ENCODE data around the gene DNAH11. TPM values are rescaled to one million over a fixed set of nuclear protein-coding genes. Genes with fewer than 3 reads are reported as not detected.

The DNAH11 gene
- total and polyA plus RNA-seq, 9 of the 15 experiments (the other 6 are each of a cell fraction or from before 2014, with no cell fraction given) = under 0.01 TPM; not detected in 7

- intact Hi-C loops (cut with micrococcal nuclease) = no loop called here
- no peaks in the 10 kb centered on the region for H3K79me2 ChIP-seq (ENCODE audit: control insufficient read depth, insufficient read depth, low read length)
- H3K4me3 ChIP-seq = no peak overlapping the region
- no peak overlapping the region for H3K27ac ChIP-seq (ENCODE audit: extremely low read depth, low read depth, low read length)
- H2AFZ ChIP-seq (ENCODE audit: low read depth, low read length) = no peak overlapping the region
- TF ChIP-seq RFX1 (IDR thresholded peaks at IDR 0.05) (no peak), ARID1B (IDR thresholded peaks at IDR 0.05) (peak; percentile 18; the same call in 1 of the 2 replicates), HDAC1 (IDR thresholded peaks at IDR 0.05) (0 out of 4 replicates have a peak, but pooled peaks of 1 of the 2 experiments have one; percentile 22), HNRNPL (IDR thresholded peaks at IDR 0.05; ENCODE audit: low read depth, low read length) (no peak), CBFA2T2 (conservative IDR thresholded peaks at IDR 0.05) (peak; percentile 41; the same call in 1 of the 2 replicates), ZNF707 (CRISPR knock-in tag; conservative IDR thresholded peaks at IDR 0.05) (no peak), RB1 (IDR thresholded peaks at IDR 0.05; ENCODE audit: low read depth) (no peak), TCF3 (CRISPR knock-in tag; IDR thresholded peaks at IDR 0.05) (peak; percentile 50; the same call in 1 of the 2 replicates), RBM17 (IDR thresholded peaks at IDR 0.05; ENCODE audit: borderline replicate concordance, low read depth, low read length) (no peak), RCOR1 (IDR thresholded peaks at IDR 0.05; ENCODE audit: borderline replicate concordance in 1 of 2, low read depth in 2 of 2, low read length in 2 of 2) (peak in 1 of 2 experiments; percentile 67; a peak in 1 of 4 replicates), KLF13 (tag; IDR thresholded peaks at IDR 0.05; ENCODE audit: borderline replicate concordance, low read depth) (no peak), CBFA2T3 (IDR thresholded peaks at IDR 0.05) (peak; percentile 67), KDM1A (IDR thresholded peaks at IDR 0.05) (peak; percentile 48 to 57; a peak in 3 of 4 replicates), ZKSCAN1 (IDR thresholded peaks at IDR 0.05; ENCODE audit: low read depth, low read length) (no peak), TEAD4 (IDR thresholded peaks at IDR 0.05; ENCODE audit: low read length) (peak; percentile 20; the same call in 1 of the 2 replicates), TEAD4 (CRISPR knock-in tag; IDR thresholded peaks at IDR 0.05; ENCODE audit: borderline replicate concordance) (no peak)
- TF ChIP-seq, protein P1, sequence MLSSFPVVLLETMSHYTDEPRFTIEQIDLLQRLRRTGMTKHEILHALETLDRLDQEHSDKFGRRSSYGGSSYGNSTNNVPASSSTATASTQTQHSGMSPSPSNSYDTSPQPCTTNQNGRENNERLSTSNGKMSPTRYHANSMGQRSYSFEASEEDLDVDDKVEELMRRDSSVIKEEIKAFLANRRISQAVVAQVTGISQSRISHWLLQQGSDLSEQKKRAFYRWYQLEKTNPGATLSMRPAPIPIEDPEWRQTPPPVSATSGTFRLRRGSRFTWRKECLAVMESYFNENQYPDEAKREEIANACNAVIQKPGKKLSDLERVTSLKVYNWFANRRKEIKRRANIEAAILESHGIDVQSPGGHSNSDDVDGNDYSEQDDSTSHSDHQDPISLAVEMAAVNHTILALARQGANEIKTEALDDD (IDR thresholded peaks at IDR 0.05) = peak; percentile 78
- no peaks in the 10 kb centered on the region for H3K9me3 ChIP-seq (replicated peaks; ENCODE audit: control insufficient read depth, insufficient read depth, low read depth, low read length)
- DNase-seq (ENCODE audit: extremely low read depth in 1 of 4, low spot score in 3 of 4) = no peak
- H4K20me1 ChIP-seq (replicated peaks; ENCODE audit: control insufficient read depth, insufficient read depth, low read length) = no peaks in the 10 kb centered on the region
- BruUV-seq (replicated peaks) = no TSS peak
- no peak overlapping the region for H3K9ac ChIP-seq (ENCODE audit: insufficient read depth in 1 of 2, low read depth in 2 of 2, low read length in 2 of 2)
- H3K4me2 ChIP-seq (ENCODE audit: insufficient read depth, low read length) = no peak overlapping the region
- no peaks in the 10 kb centered on the region for H3K9me1 ChIP-seq (ENCODE audit: control insufficient read depth, insufficient read depth, low read length)
- WGBS (ENCODE audit: insufficient coverage, low coverage, missing lambda C conversion rate) = 3% methylated on average over 2 of the region's 2 CpGs
- peaks cover 6 to 18% of the 10 kb centered on the region in 2 experiments for H3K27me3 ChIP-seq (ENCODE audit: control insufficient read depth in 2 of 2, insufficient read depth in 2 of 2, low read length in 2 of 2)
- in situ Hi-C loops (cut with MboI) = no loop called here
- ChIA-PET POLR2A (interaction anchor here (0.6 to 1.3 kb wide), 3 partner anchors 16 to 1167 kb away, joined by 3 to 4 read pairs (median 4); no protein-coding TSS in a partner anchor), CTCF (ENCODE audit: low intra/inter-chr PET ratio) (no interaction called here)
- no peaks in the 10 kb centered on the region for H3K36me3 ChIP-seq (ENCODE audit: control insufficient read depth, insufficient read depth, low read length)
- peaks cover 6 to 16% of the 10 kb centered on the region in 2 experiments; a peak in 4 of 5 replicates for H3K4me1 ChIP-seq (replicated peaks in 1 of 2; ENCODE audit: control insufficient read depth in 2 of 2, insufficient read depth in 2 of 2, low read length in 2 of 2)
- FAIRE-seq = no peak
- ATAC-seq = no peak
These were observed 405.5 kb downstream of the DNAH11 start for GRCh38 chr7:21948364-21948763.

Measured in K562 (cell line).